Testis (tissue), 2 donors: ENCODE results near the gene ATP2A3.

Experiments used
- CTCF ChIP-seq, 3 experiments: fragments of 450-650 bp in 2 of 3; fragments of 200-600 bp in 1 of 3; sonication (generic) in 1 of 3; IDR thresholded peaks; one replicate each; pipeline ENCODE4 v1.5.1; 2016 to 2019; ENCODE audit warnings: antibody characterized with exemption in 3 of 3, mild to moderate bottlenecking in 2 of 3, moderate library complexity in 1 of 3
- POLR2A ChIP-seq: fragments of 450-650 bp; IDR thresholded peaks from one replicate; pipeline ENCODE4 v1.6.1; 2017; ENCODE audit warnings: antibody characterized with exemption, mild to moderate bottlenecking, moderate library complexity

- no peak for TF ChIP-seq CTCF (IDR thresholded peaks at IDR 0.05)
- TF ChIP-seq POLR2A = no peak
Observed at GRCh38 chr17:3979290-3979611, 15.0 kb upstream of the ATP2A3 start.
